Mesothelial cell of epicardium (in vitro differentiated cells): ENCODE measurements around the gene PIGM. TPM values are rescaled to one million over a fixed set of nuclear protein-coding genes. Genes with fewer than 3 reads are reported as not detected.

ENCODE experiments used
- DNase-seq, 2 experiments: peaks; one replicate each; pipeline ENCODE4 v3.0.0; 2021; ENCODE audit warnings: low spot score in 2 of 2; ENCODE audit not compliant: unreplicated experiment in 2 of 2
- H3K27ac Mint-ChIP-seq: 2 replicates; pipeline ENCODE4 v1.8.0; 2021; ENCODE audit warnings: mixed read lengths
- H3K27me3 Mint-ChIP-seq: 2 replicates; pipeline ENCODE4 v1.8.0; 2021; ENCODE audit warnings: low read depth, mixed read lengths
- H3K36me3 Mint-ChIP-seq: 2 replicates; pipeline ENCODE4 v1.8.0; 2021; ENCODE audit warnings: mixed read lengths
- H3K4me1 Mint-ChIP-seq: 2 replicates; pipeline ENCODE4 v1.8.0; 2021; ENCODE audit warnings: mixed read lengths
- H3K4me3 Mint-ChIP-seq: 2 replicates; pipeline ENCODE4 v1.8.0; 2021; ENCODE audit warnings: mild to moderate bottlenecking, moderate library complexity, mixed read lengths
- H3K9me3 Mint-ChIP-seq: 2 replicates; pipeline ENCODE4 v1.8.0; 2021; ENCODE audit warnings: mixed read lengths
- CTCF ChIP-seq: fragments of 200-600 bp; sonication (generic); IDR thresholded peaks from one replicate; pipeline ENCODE4 v1.5.0; 2021; ENCODE audit warnings: antibody characterized with exemption; ENCODE audit not compliant: unreplicated experiment
- total RNA-seq: library from RNA; stranded (reverse); gene quantifications from 3 replicates; pipeline ENCODE4 v1.2.1, GENCODE V29; 2021

Gene PIGM
- total RNA-seq, 1 donor from 2014 or later: 17.9 TPM

- no peak for TF ChIP-seq CTCF
- H3K4me3 Mint-ChIP-seq: no peak overlapping the region
- no peak overlapping the region for H3K27ac Mint-ChIP-seq
- no peaks in the 10 kb centered on the region for H3K9me3 Mint-ChIP-seq
- H3K27me3 Mint-ChIP-seq: peaks cover 36% of the 10 kb centered on the region
- peaks cover 10% of the 10 kb centered on the region for H3K4me1 Mint-ChIP-seq
- H3K36me3 Mint-ChIP-seq: no peaks in the 10 kb centered on the region
- DNase-seq: no peak
Measured at GRCh38 chr1:159983681-159984080, 48.1 kb downstream of the PIGM start.

GRCh38 chr1:159982280-159982679 lies 49.5 kb downstream of the PIGM start:
- Mint-ChIP-seq H3K27ac (no peak overlapping the region), H3K4me3 (no peak overlapping the region), H3K9me3 (no peaks in the 10 kb centered on the region), H3K36me3 (no peaks in the 10 kb centered on the region), H3K27me3 (peaks cover 46% of the 10 kb centered on the region), H3K4me1 (peaks cover 10% of the 10 kb centered on the region)
- DNase-seq: no peak
- no peak for TF ChIP-seq CTCF

GRCh38 chr1:159981351-159982055 lies 50.3 kb downstream of the PIGM start:
- TF ChIP-seq CTCF: no peak
- no peak overlapping the region for H3K4me3 Mint-ChIP-seq
- H3K9me3 Mint-ChIP-seq: no peaks in the 10 kb centered on the region
- no peak overlapping the region for H3K27ac Mint-ChIP-seq
- peaks cover 52% of the 10 kb centered on the region for H3K27me3 Mint-ChIP-seq
- peaks cover 10% of the 10 kb centered on the region for H3K4me1 Mint-ChIP-seq
- DNase-seq: no peak
- H3K36me3 Mint-ChIP-seq: no peaks in the 10 kb centered on the region

- Mint-ChIP-seq H3K4me3 (no peak overlapping the region), H3K36me3 (no peaks in the 10 kb centered on the region), H3K4me1 (peaks cover 10% of the 10 kb centered on the region), H3K27me3 (peaks cover 52% of the 10 kb centered on the region), H3K27ac (no peak overlapping the region), H3K9me3 (no peaks in the 10 kb centered on the region)
- no peak for TF ChIP-seq CTCF
- no peak for DNase-seq
Measured at GRCh38 chr1:159980786-159981185, 51.0 kb downstream of the PIGM start.

- Mint-ChIP-seq H3K27ac (no peak overlapping the region), H3K4me3 (no peak overlapping the region), H3K4me1 (peaks cover 10% of the 10 kb centered on the region), H3K27me3 (peaks cover 52% of the 10 kb centered on the region), H3K36me3 (no peaks in the 10 kb centered on the region), H3K9me3 (no peaks in the 10 kb centered on the region)
- DNase-seq: no peak
- no peak for TF ChIP-seq CTCF
Measured at GRCh38 chr1:159980076-159980475, 51.7 kb downstream of the PIGM start.

GRCh38 chr1:159979257-159979656 lies 52.5 kb downstream of the PIGM start:
- no peak overlapping the region for H3K27ac Mint-ChIP-seq
- DNase-seq: no peak
- peaks cover 52% of the 10 kb centered on the region for H3K27me3 Mint-ChIP-seq
- H3K9me3 Mint-ChIP-seq: no peaks in the 10 kb centered on the region
- H3K4me1 Mint-ChIP-seq: peaks cover 10% of the 10 kb centered on the region
- H3K4me3 Mint-ChIP-seq: no peak overlapping the region
- TF ChIP-seq CTCF: no peak
- no peaks in the 10 kb centered on the region for H3K36me3 Mint-ChIP-seq
